Right renal cortex interstitium (tissue), 3 donors: ENCODE results near the gene WFS1. TPM values are rescaled to one million over a fixed set of nuclear protein-coding genes. Genes with fewer than 3 reads are reported as not detected.

Experiments
- DNase-seq, 3 donors: peaks; one replicate each; pipeline ENCODE4 v3.0.0-alpha.2; 2013; ENCODE audit warnings: low read depth in 3 of 3, low spot score in 2 of 3
- polyA plus RNA-seq, 3 donors: library from polyadenylated mRNA; unstranded; fragments of 120-200 nt; gene quantifications; one replicate each; pipeline ENCODE4 v1.2.1, GENCODE V29; 2013; ENCODE audit not compliant: insufficient read length in 3 of 3

WFS1 gene
- polyA plus RNA-seq, 3 donors = 21.0 to 25.9 (median 24.6) TPM

GRCh38 chr4:6333301-6334202 lies 63.9 kb downstream of the WFS1 start:
- DNase-seq = no peak

- DNase-seq = no peak
Observed at GRCh38 chr4:6334203-6334887, 64.7 kb downstream of the WFS1 start.

GRCh38 chr4:6335040-6335590 lies 65.5 kb downstream of the WFS1 start:
- no peak for DNase-seq

- DNase-seq = no peak
Observed at GRCh38 chr4:6336166-6336565, 66.5 kb downstream of the WFS1 start.

GRCh38 chr4:6337331-6337935 lies 67.8 kb downstream of the WFS1 start:
- DNase-seq = no peak

GRCh38 chr4:6338175-6338950 lies 68.7 kb downstream of the WFS1 start:
- no peak for DNase-seq

- DNase-seq = no peak
Observed at GRCh38 chr4:6338951-6339817, 69.5 kb downstream of the WFS1 start.

GRCh38 chr4:6339818-6340445 lies 70.3 kb downstream of the WFS1 start:
- DNase-seq = no peak

- no peak for DNase-seq
Observed at GRCh38 chr4:6340446-6341015, 70.9 kb downstream of the WFS1 start.

- no peak for DNase-seq
Observed at GRCh38 chr4:6341696-6342095, 72.0 kb downstream of the WFS1 start.

GRCh38 chr4:6342530-6343293 lies 73.1 kb downstream of the WFS1 start:
- no peak for DNase-seq

GRCh38 chr4:6343939-6344408 lies 74.3 kb downstream of the WFS1 start:
- DNase-seq = no peak

GRCh38 chr4:6345096-6345830 lies 75.6 kb downstream of the WFS1 start:
- no peak for DNase-seq

GRCh38 chr4:6345866-6346265 lies 76.2 kb downstream of the WFS1 start:
- no peak for DNase-seq

GRCh38 chr4:6346373-6347110 lies 76.9 kb downstream of the WFS1 start:
- no peak for DNase-seq

GRCh38 chr4:6347511-6348045 lies 77.9 kb downstream of the WFS1 start:
- DNase-seq = no peak
